Anterior cingulate cortex (tissue), 58 donors: Measurements from ENCODE around the gene LPP.

Experiments
- DNase-seq, 58 donors: peaks; one replicate each; lab custom pipeline; 2025; lab: John Stamatoyannopoulos, UW

The LPP gene

GRCh38 chr3:188449421-188449820 lies 295.5 kb downstream of the LPP start:
- no peak for DNase-seq

DNA sequence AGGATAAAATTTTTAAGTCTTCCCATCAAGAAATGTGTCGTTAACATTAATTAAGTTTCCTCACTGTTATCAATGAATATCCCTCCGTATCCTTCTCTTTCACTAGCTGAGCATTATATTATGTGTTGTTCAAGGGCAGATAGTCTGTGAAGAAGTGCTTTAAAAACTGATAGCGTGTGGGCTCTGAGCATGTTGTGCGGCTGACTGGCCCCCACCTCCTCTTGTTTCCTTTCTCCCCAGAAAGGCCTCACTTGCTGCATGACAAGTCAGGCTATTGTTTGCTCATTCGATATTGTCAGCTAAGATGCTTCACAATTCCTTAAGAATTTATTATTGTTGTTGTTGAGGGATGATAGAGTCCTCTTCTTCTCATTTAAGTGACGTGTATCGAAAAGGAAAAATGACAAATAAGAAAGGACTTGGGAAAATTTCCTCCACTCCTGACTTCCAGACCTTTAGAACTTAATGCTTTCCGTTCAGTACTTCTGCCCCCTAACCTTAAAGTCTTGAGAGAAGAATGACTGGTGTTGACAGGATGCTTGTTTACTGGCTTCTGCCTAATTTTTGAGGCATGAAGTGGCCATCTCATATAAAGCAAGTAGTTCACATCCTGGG lies 298.3 kb downstream of the LPP start:
- no peak for DNase-seq

DNA sequence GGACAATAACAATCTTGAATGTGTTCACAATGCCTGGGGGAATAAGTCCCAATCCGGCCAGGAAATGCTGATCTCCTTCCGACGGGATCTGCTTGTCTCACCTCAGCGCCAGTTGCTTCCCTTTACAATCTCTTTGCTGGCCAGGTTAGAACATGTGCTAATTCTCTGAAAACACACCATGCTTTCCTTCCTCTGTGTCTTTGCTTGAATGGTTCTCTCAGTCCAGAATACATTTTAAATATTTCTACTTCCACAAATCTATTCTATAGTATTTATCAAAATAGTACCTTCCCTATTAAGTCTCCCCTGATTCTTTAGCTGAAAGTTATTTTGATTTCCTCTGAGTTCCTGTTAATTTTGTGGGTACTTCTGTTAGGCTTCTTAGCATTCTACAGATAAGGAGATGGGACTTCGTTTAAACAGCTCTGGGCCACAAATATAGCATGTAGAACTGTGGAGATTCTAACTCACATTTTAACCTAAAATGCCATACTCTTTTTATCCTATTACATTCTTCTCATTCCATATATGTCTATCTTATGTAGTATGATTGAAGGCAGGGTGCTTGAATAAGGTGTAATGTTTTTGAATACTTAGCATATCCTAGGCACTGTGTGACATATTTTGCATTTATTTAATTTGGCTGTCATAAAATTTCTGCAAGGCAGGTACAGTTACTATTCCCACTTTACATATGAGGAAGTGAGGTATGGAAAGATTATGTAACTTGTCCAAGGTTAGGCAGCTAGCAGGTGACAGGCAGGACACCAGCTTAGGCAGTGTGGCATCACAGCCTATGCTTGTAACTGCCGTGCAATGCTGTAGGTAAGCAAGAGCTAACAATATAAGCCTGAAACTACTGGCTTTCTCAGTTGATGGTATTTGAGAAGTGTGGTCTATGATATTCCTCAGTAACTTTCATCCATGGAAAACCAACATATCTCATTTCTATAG lies 299.8 kb downstream of the LPP start:
- DNase-seq, result no peak

DNA sequence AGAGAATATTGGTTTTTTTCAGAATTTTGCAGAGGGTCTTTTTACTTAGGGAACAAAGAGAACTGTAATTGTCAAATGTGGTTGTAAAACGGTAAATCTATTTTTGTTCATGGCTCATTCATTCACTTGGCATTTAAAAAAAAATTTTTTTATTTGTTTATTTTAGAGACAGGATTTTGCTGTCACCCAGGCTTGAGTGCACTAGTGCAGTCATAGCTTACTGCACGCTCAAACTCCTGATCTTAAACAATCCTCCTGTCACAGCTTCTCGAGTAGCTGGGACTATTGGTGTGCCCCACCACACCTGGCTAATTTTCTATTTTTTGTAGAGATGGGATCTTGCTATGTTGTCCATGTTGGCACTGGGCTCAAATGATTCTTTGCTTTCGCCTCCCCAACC lies 301.8 kb downstream of the LPP start:
- no peak for DNase-seq

DNA sequence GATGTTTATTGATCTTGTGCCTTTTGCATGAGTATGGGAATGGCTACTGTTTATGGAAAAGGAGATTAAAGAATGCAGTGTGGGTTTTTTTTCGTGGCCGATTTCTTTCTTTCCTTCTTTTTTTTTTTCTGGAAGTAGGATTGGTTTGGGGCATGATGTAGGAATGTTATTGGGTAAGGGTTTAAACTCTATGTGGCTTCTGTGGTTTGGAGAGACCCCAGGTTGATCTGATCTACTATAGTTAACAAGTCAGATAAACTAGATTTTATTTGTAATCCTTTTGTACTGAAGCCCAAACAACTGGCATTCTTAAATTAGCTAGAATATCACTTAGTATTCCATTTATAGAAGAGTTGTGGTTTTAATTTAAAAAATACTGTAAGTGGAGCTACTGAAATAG lies 304.8 kb downstream of the LPP start:
- no peak for DNase-seq

DNA sequence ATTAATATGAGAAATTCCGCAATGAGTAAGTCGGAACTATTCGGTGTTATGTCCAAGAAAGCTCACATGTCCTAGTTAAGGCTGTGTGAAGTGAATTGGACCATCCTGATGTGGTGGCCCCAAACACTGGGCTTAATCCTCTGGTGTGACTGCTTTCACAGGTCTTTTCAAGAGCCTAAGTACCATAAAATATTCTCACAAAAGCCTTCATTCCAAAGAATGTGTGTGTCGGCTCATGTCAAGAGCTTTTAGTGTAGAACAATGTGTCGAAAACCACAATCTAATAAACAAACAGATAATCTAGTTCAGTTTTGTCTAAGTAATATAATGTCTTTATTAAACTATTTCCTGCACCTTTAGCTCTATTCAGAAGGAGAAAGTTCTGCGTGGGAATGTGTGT lies 311.4 kb downstream of the LPP start:
- DNase-seq, result no peak

- no peak for DNase-seq
Observed at GRCh38 chr3:188468196-188468595, 314.2 kb downstream of the LPP start.

GRCh38 chr3:188468662-188469061 lies 314.7 kb downstream of the LPP start:
- DNase-seq, result peak in 26 of 58 donors; percentile 1 to 50 (median 13)

DNA sequence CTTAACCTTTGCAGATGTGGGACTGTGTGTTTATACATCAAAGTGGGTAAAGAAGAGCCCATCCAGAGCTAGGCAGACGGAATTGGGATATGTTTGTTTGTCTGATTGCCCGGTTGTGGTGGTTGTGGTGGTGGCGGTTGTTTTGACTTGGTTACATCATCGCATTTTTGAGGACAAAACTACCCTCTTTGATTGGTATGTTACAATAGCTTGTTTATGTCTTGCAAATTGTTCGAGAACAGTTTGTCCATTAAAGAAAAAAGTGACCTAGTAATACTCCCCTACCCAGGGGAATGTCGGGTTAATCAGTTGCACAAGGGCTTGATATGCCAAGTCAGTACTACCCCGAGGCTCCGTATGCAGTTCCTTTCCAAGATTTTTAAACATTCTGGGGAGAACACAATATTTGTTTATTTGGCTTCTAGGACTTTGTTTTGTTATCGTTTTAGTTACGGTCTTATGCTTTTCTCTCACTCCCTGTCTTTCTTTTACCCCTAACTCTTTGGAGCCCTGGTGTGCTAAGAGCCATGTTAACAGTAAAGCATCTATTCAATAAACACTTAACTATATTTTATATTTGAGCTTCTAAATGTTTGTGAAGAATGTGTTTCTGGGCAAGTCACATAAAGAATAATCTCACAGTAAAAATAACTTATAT lies 315.4 kb downstream of the LPP start:
- peak in 6 of 58 donors; percentile 1 to 74 (median 14) for DNase-seq

GRCh38 chr3:188470508-188471130 lies 316.7 kb downstream of the LPP start:
- DNase-seq, result no peak

GRCh38 chr3:188471723-188472122 lies 317.8 kb downstream of the LPP start:
- DNase-seq, result no peak

GRCh38 chr3:188472336-188472735 lies 318.4 kb downstream of the LPP start:
- no peak for DNase-seq

DNA sequence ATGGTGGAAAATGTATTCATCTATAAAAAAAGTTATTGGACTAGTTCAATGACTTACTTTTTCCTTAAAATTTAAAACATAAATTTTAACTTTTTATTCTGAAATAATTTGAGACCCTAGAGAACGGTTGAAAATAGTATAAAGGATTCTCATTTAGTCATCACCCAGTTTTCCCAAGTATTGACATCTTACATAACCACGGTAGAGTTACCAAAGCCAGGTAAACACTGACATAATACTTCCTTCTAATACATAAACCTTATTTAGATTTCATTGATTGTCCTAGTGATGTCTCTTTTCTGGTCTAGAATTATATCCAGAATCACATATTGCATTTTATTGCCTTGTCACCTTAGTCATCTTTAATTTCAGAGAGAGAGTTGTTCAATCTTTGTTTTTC lies 319.1 kb downstream of the LPP start:
- DNase-seq, result no peak

- no peak for DNase-seq
Observed at GRCh38 chr3:188473591-188474288, 319.8 kb downstream of the LPP start.

- no peak for DNase-seq
Observed at GRCh38 chr3:188476935-188477334, 323.0 kb downstream of the LPP start.

DNA sequence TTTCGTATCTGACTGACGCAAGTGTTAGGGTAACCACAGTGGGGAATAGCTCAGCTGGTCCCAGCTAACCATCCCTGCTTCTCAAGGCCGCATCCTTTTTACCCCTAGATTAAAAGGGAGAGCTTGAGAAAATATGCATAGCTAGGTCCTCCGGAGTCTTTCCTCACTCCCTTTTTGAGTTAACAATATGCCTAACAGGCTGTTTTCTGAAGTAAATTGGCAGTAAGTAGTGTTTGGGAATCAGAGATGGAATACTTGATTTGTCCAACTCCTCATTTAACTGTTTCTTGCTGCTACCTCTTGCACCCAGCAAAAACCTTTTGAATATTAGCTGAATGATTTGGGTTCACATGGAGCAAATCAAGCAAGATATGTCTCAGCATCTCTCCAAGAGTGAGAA lies 326.1 kb downstream of the LPP start:
- no peak for DNase-seq

DNA sequence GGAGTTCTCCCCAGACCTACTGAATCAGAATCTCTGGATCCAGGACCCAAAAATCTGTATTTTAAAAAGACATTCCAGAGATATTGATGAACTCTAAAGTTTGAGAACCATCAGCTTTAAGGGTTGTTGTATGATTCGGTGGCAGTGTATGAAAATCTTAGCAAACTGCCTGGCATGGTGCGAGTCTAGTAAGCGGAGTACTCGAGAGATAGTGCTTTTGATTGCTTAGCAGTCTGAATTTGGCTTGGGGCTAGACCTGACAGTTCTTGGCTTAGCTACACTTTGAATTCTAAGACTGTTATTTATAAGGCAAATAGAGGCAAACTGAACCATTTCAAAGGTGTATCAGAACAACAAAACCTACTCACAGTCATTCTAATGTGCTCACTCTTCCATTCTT lies 329.0 kb downstream of the LPP start:
- no peak for DNase-seq

GRCh38 chr3:188486126-188486525 lies 332.2 kb downstream of the LPP start:
- no peak for DNase-seq

DNA sequence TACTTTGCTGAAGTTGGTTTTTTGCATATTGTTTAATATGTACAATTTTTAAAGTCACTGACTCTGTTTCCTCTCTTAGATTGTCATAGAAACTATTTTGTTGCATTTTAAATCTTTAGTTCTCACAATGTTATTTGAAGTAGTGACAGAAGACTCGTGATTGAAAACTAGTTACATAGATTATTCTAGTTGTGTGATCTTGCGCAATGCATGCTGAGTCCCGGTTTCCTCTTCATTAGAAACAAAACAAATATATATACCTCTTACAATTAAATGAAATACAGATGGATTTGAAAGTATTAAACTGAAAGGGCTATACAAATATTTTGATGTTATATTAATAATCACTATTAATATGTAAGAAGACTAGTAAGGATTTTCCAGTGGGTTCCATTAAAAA lies 333.0 kb downstream of the LPP start:
- no peak for DNase-seq

GRCh38 chr3:188487652-188488051 lies 333.7 kb downstream of the LPP start:
- no peak for DNase-seq
